Chondrocyte (in vitro differentiated cells): ENCODE results near the gene C11orf52. TPM values are rescaled to one million over a fixed set of nuclear protein-coding genes. Genes with fewer than 3 reads are reported as not detected.
"Not testable (repeated sequence)": the region's sequence is repeated elsewhere in the genome, so short reads cannot be mapped to it uniquely, and the experiment has no call there.

Source experiments
- DNase-seq: peaks from one replicate; pipeline ENCODE4 v3.0.0; 2021; ENCODE audit warnings: mixed read lengths, low spot score
- H3K27ac Mint-ChIP-seq: one replicate; pipeline ENCODE4 v1.8.0; 2021; ENCODE audit warnings: mild to moderate bottlenecking, moderate library complexity, mixed read lengths; ENCODE audit not compliant: unreplicated experiment
- H3K27me3 Mint-ChIP-seq: 2 replicates; pipeline ENCODE4 v1.8.0; 2021; ENCODE audit warnings: low read depth, mixed read lengths
- H3K36me3 Mint-ChIP-seq: 2 replicates; pipeline ENCODE4 v1.8.0; 2021; ENCODE audit warnings: low read depth, mixed read lengths
- H3K4me1 Mint-ChIP-seq: 2 replicates; pipeline ENCODE4 v1.8.0; 2021; ENCODE audit warnings: low read depth, mild to moderate bottlenecking, mixed read lengths
- H3K4me3 Mint-ChIP-seq: one replicate; pipeline ENCODE4 v1.8.0; 2021; ENCODE audit warnings: mild to moderate bottlenecking, moderate library complexity, mixed read lengths; ENCODE audit not compliant: unreplicated experiment
- H3K9me3 Mint-ChIP-seq: 2 replicates; pipeline ENCODE4 v1.8.0; 2021; ENCODE audit warnings: low read depth, mixed read lengths
- total RNA-seq: library from RNA; stranded (reverse); gene quantifications from 3 replicates; pipeline ENCODE4 v1.2.1, GENCODE V29; 2021
- TF ChIP-seq, protein P1 (sequence below): fragments of 200-600 bp; sonication (generic); IDR thresholded peaks from 2 replicates; pipeline ENCODE4 v1.5.0; 2021; ENCODE audit warnings: antibody characterized with exemption, mild to moderate bottlenecking, moderate library complexity

The C11orf52 gene
- total RNA-seq, 1 donor from 2014 or later: 0.67 TPM

DNA sequence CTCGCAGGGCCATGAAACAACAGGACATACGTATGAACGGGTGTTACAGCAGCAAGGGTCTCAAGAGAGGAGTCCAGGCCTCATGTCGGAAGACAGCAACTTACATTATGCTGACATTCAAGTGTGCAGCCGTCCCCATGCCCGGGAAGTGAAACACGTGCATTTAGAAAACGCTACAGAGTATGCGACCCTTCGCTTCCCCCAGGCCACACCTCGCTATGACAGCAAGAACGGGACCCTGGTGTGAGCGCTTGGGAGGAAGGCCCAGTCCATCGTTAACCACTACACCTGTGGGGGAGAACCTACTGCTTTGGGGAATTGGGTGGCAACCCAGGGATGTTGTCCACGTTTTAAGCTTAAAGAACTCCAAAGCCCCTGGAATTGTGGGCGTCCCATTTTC, 7.2 kb downstream of the C11orf52 start:
- no peak overlapping the region for H3K4me3 Mint-ChIP-seq
- TF ChIP-seq, protein P1, sequence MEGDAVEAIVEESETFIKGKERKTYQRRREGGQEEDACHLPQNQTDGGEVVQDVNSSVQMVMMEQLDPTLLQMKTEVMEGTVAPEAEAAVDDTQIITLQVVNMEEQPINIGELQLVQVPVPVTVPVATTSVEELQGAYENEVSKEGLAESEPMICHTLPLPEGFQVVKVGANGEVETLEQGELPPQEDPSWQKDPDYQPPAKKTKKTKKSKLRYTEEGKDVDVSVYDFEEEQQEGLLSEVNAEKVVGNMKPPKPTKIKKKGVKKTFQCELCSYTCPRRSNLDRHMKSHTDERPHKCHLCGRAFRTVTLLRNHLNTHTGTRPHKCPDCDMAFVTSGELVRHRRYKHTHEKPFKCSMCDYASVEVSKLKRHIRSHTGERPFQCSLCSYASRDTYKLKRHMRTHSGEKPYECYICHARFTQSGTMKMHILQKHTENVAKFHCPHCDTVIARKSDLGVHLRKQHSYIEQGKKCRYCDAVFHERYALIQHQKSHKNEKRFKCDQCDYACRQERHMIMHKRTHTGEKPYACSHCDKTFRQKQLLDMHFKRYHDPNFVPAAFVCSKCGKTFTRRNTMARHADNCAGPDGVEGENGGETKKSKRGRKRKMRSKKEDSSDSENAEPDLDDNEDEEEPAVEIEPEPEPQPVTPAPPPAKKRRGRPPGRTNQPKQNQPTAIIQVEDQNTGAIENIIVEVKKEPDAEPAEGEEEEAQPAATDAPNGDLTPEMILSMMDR: no peak
- peak overlapping the region; percentile 95 for H3K27ac Mint-ChIP-seq
- peaks cover 55% of the 10 kb centered on the region for H3K4me1 Mint-ChIP-seq
- no peaks in the 10 kb centered on the region for H3K9me3 Mint-ChIP-seq
- no peak for DNase-seq
- H3K36me3 Mint-ChIP-seq: no peaks in the 10 kb centered on the region
- H3K27me3 Mint-ChIP-seq: no peaks in the 10 kb centered on the region

DNA sequence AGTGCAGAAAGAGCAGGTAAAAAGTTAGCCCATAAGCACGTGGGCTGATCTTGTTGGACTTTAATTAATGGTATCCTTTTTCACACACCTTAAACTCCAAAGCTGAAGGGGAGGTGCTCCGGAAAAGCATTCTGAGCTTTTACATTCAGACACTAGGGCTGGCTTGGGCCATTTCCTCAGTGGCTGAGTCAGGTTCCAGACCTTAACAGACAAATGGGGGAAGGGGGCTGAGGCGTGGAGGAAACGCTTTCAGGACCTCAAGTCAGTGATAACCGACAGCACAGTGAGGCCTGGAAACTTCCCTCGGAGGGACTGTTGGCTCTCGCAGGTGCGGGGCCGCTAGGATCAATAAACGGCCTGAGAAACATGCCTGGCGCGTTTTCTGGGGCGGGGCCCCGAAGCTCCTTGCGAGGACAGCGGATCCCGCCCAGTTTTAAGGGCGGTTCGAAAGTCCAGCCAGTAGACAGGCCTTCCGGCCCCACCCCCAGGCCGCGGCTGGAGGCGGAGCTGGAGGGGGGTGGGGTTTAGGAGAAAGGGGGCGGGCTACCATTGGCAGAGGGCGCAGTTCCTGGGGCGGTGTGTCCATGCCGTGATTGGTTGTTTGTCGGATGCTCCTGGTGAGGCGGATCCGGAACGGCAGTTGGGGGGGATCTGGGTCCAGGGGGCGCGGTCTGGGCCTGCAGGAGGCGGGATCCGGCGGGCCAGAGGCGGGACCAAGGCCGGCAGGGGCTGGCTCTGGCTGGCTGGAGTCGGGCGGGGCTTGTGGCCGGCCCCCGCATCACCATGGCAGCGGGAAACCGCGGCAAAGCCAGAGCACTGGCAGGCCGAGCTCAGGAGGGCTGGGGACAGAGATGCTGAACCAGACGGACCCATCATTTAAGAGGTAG, 8.0 kb downstream of the C11orf52 start:
- Mint-ChIP-seq H3K36me3 (no peaks in the 10 kb centered on the region), H3K27ac (peak overlapping the region; percentile 95), H3K9me3 (no peaks in the 10 kb centered on the region), H3K4me1 (peaks cover 48% of the 10 kb centered on the region), H3K4me3 (peak overlapping the region; percentile 74), H3K27me3 (no peaks in the 10 kb centered on the region)
- peak; percentile 98 for DNase-seq
- TF ChIP-seq, protein P1: peak; percentile 35

DNA sequence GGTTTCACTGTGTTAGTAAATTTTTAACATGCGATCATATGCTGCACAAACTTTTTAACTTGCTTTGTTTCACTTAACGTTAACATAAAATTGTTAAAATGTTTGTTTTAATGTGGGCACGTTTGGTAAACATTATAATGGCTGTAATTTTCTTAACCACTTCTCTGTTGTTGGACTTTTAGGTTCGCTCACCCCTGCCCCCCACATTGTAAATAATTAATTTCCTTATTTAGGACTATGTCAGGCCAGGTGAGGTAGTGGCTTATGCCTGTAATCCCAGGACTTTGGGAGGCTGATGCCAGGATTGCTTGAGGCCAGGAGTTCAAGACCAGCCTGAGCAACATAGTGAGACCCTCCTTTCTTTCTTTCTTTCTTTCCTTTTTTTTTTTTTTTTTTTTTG, 11.8 kb downstream of the C11orf52 start:
- no peaks in the 10 kb centered on the region for H3K27me3 Mint-ChIP-seq
- no peaks in the 10 kb centered on the region for H3K9me3 Mint-ChIP-seq
- TF ChIP-seq, protein P1: no peak
- peaks cover 29% of the 10 kb centered on the region for H3K4me1 Mint-ChIP-seq
- no peak overlapping the region for H3K27ac Mint-ChIP-seq
- H3K36me3 Mint-ChIP-seq: no peaks in the 10 kb centered on the region
- DNase-seq: no peak
- no peak overlapping the region for H3K4me3 Mint-ChIP-seq

DNA sequence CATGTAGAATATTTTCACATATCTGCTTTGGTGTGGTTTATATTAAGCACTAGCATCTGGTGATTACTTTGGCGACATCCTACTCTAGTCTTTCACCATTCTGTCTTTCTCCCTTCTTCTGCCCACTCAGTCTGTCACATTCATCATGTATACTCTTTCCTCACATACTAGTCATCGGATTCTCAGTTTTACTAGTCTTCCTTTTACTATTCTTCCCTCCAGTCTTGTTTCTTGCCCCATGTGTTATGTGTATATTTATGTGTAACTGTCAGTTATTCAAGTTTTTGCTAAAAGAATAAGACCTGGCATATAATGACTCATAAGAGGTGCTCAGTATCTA, 13.9 kb downstream of the C11orf52 start:
- H3K9me3 Mint-ChIP-seq: no peaks in the 10 kb centered on the region
- peaks cover 31% of the 10 kb centered on the region for H3K4me1 Mint-ChIP-seq
- no peaks in the 10 kb centered on the region for H3K36me3 Mint-ChIP-seq
- H3K27me3 Mint-ChIP-seq: no peaks in the 10 kb centered on the region
- H3K4me3 Mint-ChIP-seq: no peak overlapping the region
- H3K27ac Mint-ChIP-seq: no peak overlapping the region
- DNase-seq: no peak
- TF ChIP-seq, protein P1: no peak

DNA sequence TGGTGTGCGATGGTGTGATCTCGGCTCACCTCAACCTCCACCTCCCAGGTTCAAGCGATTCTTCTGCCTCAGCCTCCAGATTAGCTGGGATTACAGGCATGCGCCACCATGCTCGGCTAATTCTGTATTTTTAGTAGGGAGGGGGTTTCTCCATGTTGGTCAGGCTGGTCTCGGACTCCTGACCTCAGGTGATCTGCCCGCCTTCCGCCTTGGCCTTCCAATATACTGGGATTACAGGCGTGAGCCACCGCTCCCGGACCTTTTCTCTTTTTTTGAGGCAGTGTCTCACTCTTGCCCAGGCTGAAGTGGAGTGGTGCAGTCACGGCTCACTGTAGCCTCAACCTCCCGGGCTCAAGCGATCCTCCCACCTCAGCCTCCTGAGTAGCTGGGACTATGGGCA, 14.5 kb downstream of the C11orf52 start:
- not testable (repeated sequence) for H3K27ac Mint-ChIP-seq, DNase-seq, H3K4me3 Mint-ChIP-seq, H3K9me3 Mint-ChIP-seq, H3K36me3 Mint-ChIP-seq, H3K27me3 Mint-ChIP-seq
- peaks cover 37% of the 10 kb centered on the region for H3K4me1 Mint-ChIP-seq

DNA sequence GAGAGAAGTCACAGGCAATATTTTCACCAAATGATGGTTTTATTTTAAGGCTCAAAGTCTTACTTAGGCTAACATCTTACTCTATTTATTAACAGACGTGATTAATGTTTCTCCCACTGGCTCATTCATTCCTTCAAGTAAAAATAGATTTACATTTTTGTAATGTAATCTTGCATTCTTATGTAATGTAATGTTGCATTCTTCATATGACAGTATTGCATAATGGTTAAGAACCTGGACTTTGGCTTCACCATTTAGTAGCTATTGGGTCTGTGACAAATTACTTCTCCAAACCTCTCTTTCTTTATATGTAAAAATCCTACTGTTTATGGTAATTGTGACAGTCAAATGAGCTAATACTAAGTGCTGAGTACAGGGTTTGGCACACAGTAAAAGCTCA, 15.2 kb downstream of the C11orf52 start:
- no peak overlapping the region for H3K27ac Mint-ChIP-seq
- TF ChIP-seq, protein P1: no peak
- no peaks in the 10 kb centered on the region for H3K9me3 Mint-ChIP-seq
- no peak for DNase-seq
- no peak overlapping the region for H3K4me3 Mint-ChIP-seq
- H3K36me3 Mint-ChIP-seq: no peaks in the 10 kb centered on the region
- H3K4me1 Mint-ChIP-seq: peaks cover 44% of the 10 kb centered on the region
- H3K27me3 Mint-ChIP-seq: no peaks in the 10 kb centered on the region
